HCT116 (cell line): ENCODE data around the gene PKN3. TPM values are rescaled to one million over a fixed set of nuclear protein-coding genes. Genes with fewer than 3 reads are reported as not detected.

Source experiments
- ATAC-seq: fragments of 200-7000 bp; cut with Tn5 transposase; 2 replicates; pipeline ENCODE4 v1.9.1; 2020; ENCODE audit warnings: mild to moderate bottlenecking, moderate library complexity
- BruUV-seq: library from RNA; stranded (reverse); fragments of 400-500 nt; replicated peaks from 2 replicates; lab custom pipeline; 2021; lab: Mats Ljungman, UMichigan
- CTCF ChIA-PET: fragments of 300-600 bp; sonication (Branson Sonifier 250); formaldehyde crosslinking; loops from one replicate; lab custom pipeline; 2021; ENCODE audit warnings: antibody characterized with exemption; lab: Charles Lee
- POLR2A ChIA-PET: fragments of 300-600, 350-600 bp; sonication (Branson Sonifier 250); formaldehyde crosslinking; loops from one replicate; lab custom pipeline; 2021; ENCODE audit warnings: antibody characterized with exemption; lab: Charles Lee
- RAD21 ChIA-PET, 2 experiments: fragments of 300-600 bp; sonication (Branson Sonifier 250); formaldehyde crosslinking; loops; one replicate each; lab custom pipeline; 2023; ENCODE audit warnings: low total read pairs in 2 of 2; ENCODE audit not compliant: uncharacterized antibody in 2 of 2, unreplicated experiment in 2 of 2, low non-redundant PET in 1 of 2; lab: Charles Lee
- DNase-seq: peaks from one replicate; pipeline ENCODE4 v3.0.0-alpha.2; 2010; ENCODE audit warnings: low read depth, low spot score
- H2AFZ ChIP-seq: fragments of 200-600 bp; shearing (Covaris generic), sonication (generic); 2 replicates; pipeline ENCODE4 v1.6.1; 2017; ENCODE audit warnings: low read depth, mixed run types, mixed read lengths, antibody characterized with exemption, low read length; ENCODE audit not compliant: poor library complexity, severe bottlenecking
- H3K27ac ChIP-seq: 2 replicates; pipeline ENCODE4 v1.5.1; 2012; ENCODE audit warnings: low read depth, low read length
- H3K27me3 ChIP-seq: fragments of 200-600 bp; sonication (generic); 2 replicates; pipeline ENCODE4 v1.6.1; 2016; ENCODE audit warnings: mixed run types, low read length, mixed read lengths; ENCODE audit not compliant: insufficient read depth
- H3K36me3 ChIP-seq, 2 experiments: fragments of 200-500 bp in 1 of 2; fragments of 200-600 bp in 1 of 2; sonication (Bioruptor generic) in 1 of 2; sonication (generic) in 1 of 2; 2 replicates each; pipeline versions ENCODE4 v1.5.1 to v1.6.1; 2014 to 2016; ENCODE audit warnings: low read length in 2 of 2, inconsistent platforms in 1 of 2, mixed read lengths in 1 of 2, mixed run types in 1 of 2; ENCODE audit not compliant: insufficient read depth in 2 of 2, control insufficient read depth in 1 of 2
- H3K4me1 ChIP-seq, 2 experiments: fragments of 200-600 bp in 1 of 2; sonication (generic) in 1 of 2; 2 replicates each; pipeline versions ENCODE4 v1.5.1 to v1.6.1; 2012 to 2017; ENCODE audit warnings: low read length in 2 of 2, inconsistent platforms in 1 of 2, mild to moderate bottlenecking in 1 of 2, mixed read lengths in 1 of 2, mixed run types in 1 of 2, moderate library complexity in 1 of 2; ENCODE audit not compliant: insufficient read depth in 2 of 2, control insufficient read depth in 1 of 2
- H3K4me2 ChIP-seq: fragments of 200-600 bp; sonication (generic); 2 replicates; pipeline ENCODE4 v1.6.1; 2017; ENCODE audit warnings: mixed run types, low read length, mixed read lengths
- H3K4me3 ChIP-seq, 2 experiments: fragments of 200-600 bp in 1 of 2; sonication (generic) in 1 of 2; replicated peaks in 1 of 2; 2 replicates each; pipeline ENCODE4 v1.5.1; 2011 to 2016; ENCODE audit warnings: low read length in 2 of 2, control low read depth in 1 of 2, low read depth in 1 of 2, mild to moderate bottlenecking in 1 of 2, mixed read lengths in 1 of 2, mixed run types in 1 of 2
- H3K79me2 ChIP-seq: fragments of 200-600 bp; sonication (generic); 2 replicates; pipeline ENCODE4 v1.6.1; 2017; ENCODE audit warnings: mild to moderate bottlenecking, mixed run types, low read length, moderate library complexity, mixed read lengths; ENCODE audit not compliant: insufficient read depth
- H3K9ac ChIP-seq: fragments of 200-600 bp; sonication (generic); 2 replicates; pipeline ENCODE4 v1.6.1; 2016; ENCODE audit warnings: low read length, mixed read lengths
- H3K9me2 ChIP-seq: fragments of 200-600 bp; sonication (generic), shearing (Covaris generic); 2 replicates; pipeline ENCODE4 v1.6.1; 2017; ENCODE audit warnings: mixed run types, mild to moderate bottlenecking, moderate library complexity; ENCODE audit not compliant: insufficient read depth
- H3K9me3 ChIP-seq, 2 experiments: fragments of 200-500 bp in 1 of 2; fragments of 200-600 bp in 1 of 2; sonication (Bioruptor generic) in 1 of 2; sonication (generic) in 1 of 2; 2 replicates each; pipeline ENCODE4 v1.6.1; 2014 to 2017; ENCODE audit warnings: low read length in 2 of 2, mixed read lengths in 2 of 2, inconsistent platforms in 1 of 2, low read depth in 1 of 2, mild to moderate bottlenecking in 1 of 2, mixed run types in 1 of 2, moderate library complexity in 1 of 2; ENCODE audit not compliant: control insufficient read depth in 1 of 2, insufficient read depth in 1 of 2
- H4K20me1 ChIP-seq: fragments of 200-600 bp; sonication (generic), shearing (Covaris generic); 2 replicates; pipeline ENCODE4 v1.6.1; 2017; ENCODE audit warnings: mixed run types, mild to moderate bottlenecking, moderate library complexity; ENCODE audit not compliant: insufficient read depth
- EZH2 ChIP-seq: fragments of 200-600 bp; sonication (generic); IDR thresholded peaks from 2 replicates; pipeline ENCODE4 v1.6.1; 2017; ENCODE audit warnings: antibody characterized with exemption, mixed run types
- POLR2A ChIP-seq: IDR thresholded peaks from 2 replicates; pipeline ENCODE4 v1.7.0; 2011; ENCODE audit warnings: borderline replicate concordance; ENCODE audit not compliant: insufficient read depth, insufficient read length; ENCODE audit errors: extremely low read depth
- POLR2AphosphoS5 ChIP-seq: IDR thresholded peaks from 2 replicates; pipeline ENCODE4 v1.6.1; 2011; ENCODE audit warnings: mild to moderate bottlenecking, low read depth, low read length, moderate library complexity
- YY1 ChIP-seq: IDR thresholded peaks from 2 replicates; pipeline ENCODE4 v1.6.1; 2011; ENCODE audit warnings: low read length, low read depth, moderate library complexity, mild to moderate bottlenecking; ENCODE audit not compliant: insufficient replicate concordance; ENCODE audit errors: extremely low read depth
- ZFX ChIP-seq: fragments of 450-650 bp; IDR thresholded peaks from 2 replicates; pipeline ENCODE4 v1.6.1; 2017
- ZNF274 ChIP-seq: fragments of 200-500 bp; sonication (Bioruptor generic); IDR thresholded peaks from 2 replicates; pipeline ENCODE4 v1.6.1; 2014; ENCODE audit warnings: mild to moderate bottlenecking, low read depth, low read length, inconsistent platforms
- intact Hi-C: fragments of 100-400 bp; cut with micrococcal nuclease; formaldehyde crosslinking; loops from 2 replicates; pipeline ENCODE4 v1.10.0; 2022
- total RNA-seq: library from RNA; stranded (reverse); gene quantifications from one replicate; pipeline ENCODE4 v1.2.1, GENCODE V29; 2021; ENCODE audit not compliant: unreplicated experiment
- TF ChIP-seq, protein P1 (sequence below): IDR thresholded peaks from 2 replicates; pipeline ENCODE4 v1.6.1; 2011; ENCODE audit warnings: mild to moderate bottlenecking, low read length, moderate library complexity; ENCODE audit not compliant: insufficient replicate concordance; ENCODE audit errors: extremely low read depth

Gene PKN3
- total RNA-seq, 1 experiment from 2014 or later = 37.9 TPM

DNA sequence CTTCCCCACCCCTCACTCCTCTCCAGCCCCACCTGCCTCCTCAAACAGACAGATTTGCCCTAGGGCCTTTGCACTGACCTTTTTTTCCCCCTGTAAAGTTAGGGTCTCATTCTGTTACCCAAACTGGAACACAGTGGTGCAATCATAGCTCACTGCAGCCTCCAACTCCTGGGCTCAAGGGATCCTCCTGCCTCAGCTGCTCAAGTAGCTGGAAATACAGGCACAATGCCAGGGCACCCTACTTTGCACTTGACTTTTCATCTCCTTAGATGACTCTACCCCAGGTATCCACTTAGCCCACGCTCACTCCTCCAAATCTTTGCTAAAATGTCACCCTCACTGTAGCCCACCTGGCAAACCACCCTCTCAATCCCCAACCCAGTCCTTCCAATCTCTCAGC is 47.8 kb upstream of the PKN3 start (continued):
- TF ChIP-seq ZNF274 (no peak), POLR2A (no peak)
- TF ChIP-seq, protein P1, sequence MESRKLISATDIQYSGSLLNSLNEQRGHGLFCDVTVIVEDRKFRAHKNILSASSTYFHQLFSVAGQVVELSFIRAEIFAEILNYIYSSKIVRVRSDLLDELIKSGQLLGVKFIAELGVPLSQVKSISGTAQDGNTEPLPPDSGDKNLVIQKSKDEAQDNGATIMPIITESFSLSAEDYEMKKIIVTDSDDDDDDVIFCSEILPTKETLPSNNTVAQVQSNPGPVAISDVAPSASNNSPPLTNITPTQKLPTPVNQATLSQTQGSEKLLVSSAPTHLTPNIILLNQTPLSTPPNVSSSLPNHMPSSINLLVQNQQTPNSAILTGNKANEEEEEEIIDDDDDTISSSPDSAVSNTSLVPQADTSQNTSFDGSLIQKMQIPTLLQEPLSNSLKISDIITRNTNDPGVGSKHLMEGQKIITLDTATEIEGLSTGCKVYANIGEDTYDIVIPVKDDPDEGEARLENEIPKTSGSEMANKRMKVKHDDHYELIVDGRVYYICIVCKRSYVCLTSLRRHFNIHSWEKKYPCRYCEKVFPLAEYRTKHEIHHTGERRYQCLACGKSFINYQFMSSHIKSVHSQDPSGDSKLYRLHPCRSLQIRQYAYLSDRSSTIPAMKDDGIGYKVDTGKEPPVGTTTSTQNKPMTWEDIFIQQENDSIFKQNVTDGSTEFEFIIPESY = no peak

DNA sequence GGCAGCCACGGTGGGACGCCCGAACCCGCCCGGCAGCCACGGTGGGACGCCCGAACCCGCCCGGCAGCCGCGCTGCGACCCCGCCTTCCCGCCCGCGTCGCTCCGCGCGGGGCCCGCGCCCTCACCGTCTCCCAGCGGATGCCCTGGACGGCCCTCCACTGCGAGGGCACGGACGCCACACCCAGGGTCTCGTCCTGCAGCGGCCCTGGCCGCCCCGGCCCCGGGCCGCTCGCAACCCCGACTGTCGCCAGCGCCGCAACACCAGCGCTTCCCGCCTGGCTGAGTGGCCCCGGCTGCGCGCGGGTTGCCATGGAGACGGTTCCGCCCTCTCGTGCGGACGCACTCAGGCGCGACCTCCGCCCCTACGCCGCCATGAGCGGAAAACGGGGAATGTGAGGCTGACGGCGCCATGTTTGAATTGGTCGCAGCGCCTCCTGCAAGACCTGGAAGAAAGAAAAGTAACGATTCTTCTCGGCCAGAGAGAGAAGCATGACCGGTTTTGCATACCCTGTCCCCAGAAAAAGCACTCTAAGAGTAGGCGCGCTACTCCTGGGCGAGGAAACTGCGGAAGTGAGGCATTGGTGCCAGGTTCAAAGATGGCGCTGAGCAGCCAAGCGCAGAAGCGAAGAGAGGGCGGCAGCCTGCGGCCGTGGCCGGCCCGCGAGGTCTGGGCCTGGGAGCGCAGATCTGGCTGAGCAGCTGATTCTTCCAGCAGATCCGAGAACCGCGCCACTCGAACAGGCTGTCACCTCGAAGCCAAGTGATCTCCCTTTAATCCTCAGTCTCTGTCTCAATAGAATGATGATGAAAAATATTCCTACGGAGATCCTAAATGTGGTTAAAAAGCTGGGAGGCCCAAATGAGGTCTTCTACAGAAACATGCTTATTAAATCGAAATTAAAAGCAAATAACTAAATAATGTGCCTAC is 45.6 kb upstream of the PKN3 start, which contains the start of gene DYNC2I2:
TSS of gene DYNC2I2 (minus strand) at position 432 of the 928 bp plus-strand sequence. CDS start at position 311, 121 bp downstream.
- no peaks in the 10 kb centered on the region; a peak in 1 of 4 replicates for H3K36me3 ChIP-seq
- CTCF ChIA-PET = interaction anchor here (1.1 kb wide), 1 partner anchor 21 kb away, joined by 3 read pairs; no protein-coding TSS in a partner anchor
- ATAC-seq (peak; percentile 88), DNase-seq (peak; percentile 89)
- H4K20me1 ChIP-seq = no peaks in the 10 kb centered on the region
- H3K9ac ChIP-seq = peak within 1 kb of the TSS; percentile 98
- H3K9me2 ChIP-seq = no peaks in the 10 kb centered on the region
- intact Hi-C loops = no loop called here
- peak within 1 kb of the TSS; percentile 99 for H3K4me2 ChIP-seq
- RAD21 ChIA-PET = no interaction called here
- H3K79me2 ChIP-seq = peaks cover 39% of the 10 kb centered on the region
- peak within 1 kb of the TSS; percentile 90 for H3K27ac ChIP-seq
- H2AFZ ChIP-seq = peak within 1 kb of the TSS; percentile 18
- no peaks in the 10 kb centered on the region for H3K9me3 ChIP-seq
- no peaks in the 10 kb centered on the region for H3K27me3 ChIP-seq
- POLR2A ChIA-PET = interaction anchor here (1.0 to 1.2 kb wide), 3 partner anchors 10 to 28 kb away, joined by 3 to 5 read pairs (median 4); no protein-coding TSS in a partner anchor
- peaks cover 6 to 35% of the 10 kb centered on the region in 2 experiments for H3K4me1 ChIP-seq
- H3K4me3 ChIP-seq = peak within 1 kb of the TSS; percentile 75 to 83
- no TSS peak for BruUV-seq
- peak; percentile 70 for TF ChIP-seq POLR2A
- peak; percentile 59; the same call in 1 of the 2 replicates for TF ChIP-seq ZFX
- peak; percentile 98 for TF ChIP-seq YY1
- no peak for TF ChIP-seq EZH2
- TF ChIP-seq POLR2AphosphoS5 = peak; percentile 80
